ENCODE data around the gene CD63.

Gene CD63

GRCh38 chr12:55707219-55707671, 21.6 kb downstream of the CD63 start:
- TF ChIP-seq SUZ12 (IDR thresholded peaks at IDR 0.05) (no peak), L3MBTL2 (conservative IDR thresholded peaks at IDR 0.05) (no peak), HDGF (IDR thresholded peaks at IDR 0.05; ENCODE audit: borderline replicate concordance) (no peak), FOXA1 (IDR thresholded peaks at IDR 0.05) (no peak)
- ChIA-PET CTCF (interaction anchor here (0.6 to 1.8 kb wide), 4 partner anchors 12 to 51 kb away, joined by 3 to 6 read pairs (median 3); no protein-coding TSS in a partner anchor), POLR2A (interaction anchor here (0.5 to 2.9 kb wide), 8 partner anchors 9 to 272 kb away, joined by 3 to 18 read pairs (median 4); partner anchors contain the start of genes BLOC1S1, CD63, ORMDL2 and SARNP)
- peak; percentile 15 for DNase-seq (ENCODE audit: extremely low spot score)

- no peak for TF ChIP-seq BHLHE40 (IDR thresholded peaks at IDR 0.05; ENCODE audit: borderline replicate concordance)
- no peak for TF ChIP-seq PKNOX1 (IDR thresholded peaks at IDR 0.05)
- no peak for TF ChIP-seq HDGF (IDR thresholded peaks at IDR 0.05; ENCODE audit: borderline replicate concordance)
- no peak for TF ChIP-seq ARNT (IDR thresholded peaks at IDR 0.05)
- no peak for TF ChIP-seq TARDBP (IDR thresholded peaks at IDR 0.05)
- no peak for TF ChIP-seq SP1 (IDR thresholded peaks at IDR 0.05)
- no peak for TF ChIP-seq NFRKB (IDR thresholded peaks at IDR 0.05)
- TF ChIP-seq L3MBTL2 (conservative IDR thresholded peaks at IDR 0.05) = no peak
- no peak for TF ChIP-seq ELF4 (IDR thresholded peaks at IDR 0.05)
- TF ChIP-seq ZNF384 (IDR thresholded peaks at IDR 0.05) = no peak
- no peak for TF ChIP-seq FOXK2 (IDR thresholded peaks at IDR 0.05)
- TF ChIP-seq FOXM1 (IDR thresholded peaks at IDR 0.05; ENCODE audit: borderline replicate concordance) = no peak
- no peak for TF ChIP-seq SUZ12 (IDR thresholded peaks at IDR 0.05)
- no peak for TF ChIP-seq LEF1 (IDR thresholded peaks at IDR 0.05; ENCODE audit: borderline replicate concordance)
- TF ChIP-seq FOXA1 (IDR thresholded peaks at IDR 0.05) = no peak
- no peak for TF ChIP-seq CTBP1 (IDR thresholded peaks at IDR 0.05; ENCODE audit: borderline replicate concordance)
- CTCF ChIA-PET = interaction anchor here (0.6 to 1.8 kb wide), 9 partner anchors 9 to 111 kb away, joined by 3 to 10 read pairs (median 4); partner anchors contain the start of genes BLOC1S1, ORMDL2 and SARNP
- POLR2A ChIA-PET = interaction anchor here (0.5 to 2.9 kb wide), 9 partner anchors 10 to 271 kb away, joined by 3 to 18 read pairs (median 3); partner anchors contain the start of genes BLOC1S1, CD63, ORMDL2 and RDH5
- DNase-seq (ENCODE audit: extremely low spot score) = no peak
Observed at GRCh38 chr12:55706568-55707218, 22.1 kb downstream of the CD63 start.

GRCh38 chr12:55705782-55706402, 22.9 kb downstream of the CD63 start:
- TF ChIP-seq L3MBTL2 (conservative IDR thresholded peaks at IDR 0.05) (no peak), TARDBP (IDR thresholded peaks at IDR 0.05) (no peak), FOXA1 (IDR thresholded peaks at IDR 0.05) (no peak), SP1 (IDR thresholded peaks at IDR 0.05) (no peak), SUZ12 (IDR thresholded peaks at IDR 0.05) (no peak), CTBP1 (IDR thresholded peaks at IDR 0.05; ENCODE audit: borderline replicate concordance) (no peak), NFRKB (IDR thresholded peaks at IDR 0.05) (no peak), LEF1 (IDR thresholded peaks at IDR 0.05; ENCODE audit: borderline replicate concordance) (no peak), PKNOX1 (IDR thresholded peaks at IDR 0.05) (no peak), ELF4 (IDR thresholded peaks at IDR 0.05) (no peak), ARNT (IDR thresholded peaks at IDR 0.05) (no peak)
- CTCF ChIA-PET = interaction anchor here (0.8 to 1.8 kb wide), 11 partner anchors 9 to 112 kb away, joined by 3 to 10 read pairs (median 4); partner anchors contain the start of genes BLOC1S1, ORMDL2 and SARNP
- peak; percentile 38 for DNase-seq (ENCODE audit: extremely low spot score)
- POLR2A ChIA-PET = interaction anchor here (0.8 to 2.9 kb wide), 4 partner anchors 10 to 24 kb away, joined by 3 to 18 read pairs (median 8); partner anchors contain the start of genes BLOC1S1 and RDH5

- no peak for DNase-seq (ENCODE audit: extremely low spot score)
- TF ChIP-seq LEF1 (IDR thresholded peaks at IDR 0.05; ENCODE audit: borderline replicate concordance) = no peak
- TF ChIP-seq L3MBTL2 (conservative IDR thresholded peaks at IDR 0.05) = no peak
- no peak for TF ChIP-seq FOXK2 (IDR thresholded peaks at IDR 0.05)
- POLR2A ChIA-PET = interaction anchor here (1.3 to 2.9 kb wide), 2 partner anchors 12 to 24 kb away, joined by 6 to 18 read pairs; partner anchors contain the start of gene BLOC1S1
- CTCF ChIA-PET = interaction anchor here (1.0 to 1.6 kb wide), 5 partner anchors 9 to 113 kb away, joined by 3 to 10 read pairs (median 4); partner anchors contain the start of genes ORMDL2 and SARNP
Observed at GRCh38 chr12:55704824-55705718, 23.7 kb downstream of the CD63 start.

GRCh38 chr12:55703901-55704761, 24.7 kb downstream of the CD63 start:
- POLR2A ChIA-PET = no interaction called here
- CTCF ChIA-PET = no interaction called here
- no peak for DNase-seq (ENCODE audit: extremely low spot score)
- TF ChIP-seq FOXK2 (IDR thresholded peaks at IDR 0.05) = no peak
- no peak for TF ChIP-seq ELF4 (IDR thresholded peaks at IDR 0.05)
- TF ChIP-seq CTBP1 (IDR thresholded peaks at IDR 0.05; ENCODE audit: borderline replicate concordance) = no peak
- TF ChIP-seq L3MBTL2 (conservative IDR thresholded peaks at IDR 0.05) = no peak
- no peak for TF ChIP-seq HDGF (IDR thresholded peaks at IDR 0.05; ENCODE audit: borderline replicate concordance)
- TF ChIP-seq PKNOX1 (IDR thresholded peaks at IDR 0.05) = no peak
- no peak for TF ChIP-seq FOXA1 (IDR thresholded peaks at IDR 0.05)
- TF ChIP-seq ARNT (IDR thresholded peaks at IDR 0.05) = no peak
- no peak for TF ChIP-seq ZNF384 (IDR thresholded peaks at IDR 0.05)
- no peak for TF ChIP-seq NFRKB (IDR thresholded peaks at IDR 0.05)
- no peak for TF ChIP-seq TARDBP (IDR thresholded peaks at IDR 0.05)
- TF ChIP-seq BHLHE40 (IDR thresholded peaks at IDR 0.05; ENCODE audit: borderline replicate concordance) = no peak
- TF ChIP-seq SUZ12 (IDR thresholded peaks at IDR 0.05) = no peak
- TF ChIP-seq FOXM1 (IDR thresholded peaks at IDR 0.05; ENCODE audit: borderline replicate concordance) = no peak
- TF ChIP-seq LEF1 (IDR thresholded peaks at IDR 0.05; ENCODE audit: borderline replicate concordance) = no peak
- no peak for TF ChIP-seq SP1 (IDR thresholded peaks at IDR 0.05)
